GM12865 (cell line): ENCODE data around the gene ECD.
"Not testable (repeated sequence)": the region's sequence is repeated elsewhere in the genome, so short reads cannot be mapped to it uniquely, and the experiment has no call there.

Experiments
- DNase-seq: peaks from one replicate; pipeline ENCODE4 v3.0.0; 2010; ENCODE audit warnings: low read depth
- H3K4me3 ChIP-seq: 2 replicates; pipeline ENCODE4 v1.5.1; 2011; ENCODE audit warnings: mild to moderate bottlenecking, low read depth, low read length, control low read depth
- TF ChIP-seq, protein P1 (sequence below): IDR thresholded peaks from 2 replicates; pipeline ENCODE4 v1.5.1; 2011; ENCODE audit warnings: low read length, control low read depth, low read depth, inconsistent platforms; ENCODE audit not compliant: insufficient read depth; ENCODE audit errors: missing control alignments

ECD gene

DNA sequence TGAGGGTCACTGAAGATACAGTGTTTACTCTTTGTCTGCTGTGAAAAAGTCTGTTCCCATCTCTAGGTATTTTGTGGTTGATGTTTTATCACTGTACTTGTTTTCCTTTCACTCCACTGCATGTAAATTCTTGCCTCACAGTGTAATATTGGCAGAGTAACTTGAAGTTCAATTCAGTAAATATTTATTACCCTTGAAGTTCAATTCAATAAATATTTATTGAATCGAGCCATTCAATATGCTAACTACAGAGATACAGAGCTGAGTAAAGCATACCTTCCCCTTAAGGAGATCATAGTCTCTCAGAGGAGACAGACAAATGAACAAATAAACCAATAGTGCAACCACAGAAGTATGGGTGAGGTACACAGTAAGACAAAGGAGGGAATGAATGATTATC is 48.4 kb downstream of the ECD start:
- no peak overlapping the region for H3K4me3 ChIP-seq
- TF ChIP-seq, protein P1, sequence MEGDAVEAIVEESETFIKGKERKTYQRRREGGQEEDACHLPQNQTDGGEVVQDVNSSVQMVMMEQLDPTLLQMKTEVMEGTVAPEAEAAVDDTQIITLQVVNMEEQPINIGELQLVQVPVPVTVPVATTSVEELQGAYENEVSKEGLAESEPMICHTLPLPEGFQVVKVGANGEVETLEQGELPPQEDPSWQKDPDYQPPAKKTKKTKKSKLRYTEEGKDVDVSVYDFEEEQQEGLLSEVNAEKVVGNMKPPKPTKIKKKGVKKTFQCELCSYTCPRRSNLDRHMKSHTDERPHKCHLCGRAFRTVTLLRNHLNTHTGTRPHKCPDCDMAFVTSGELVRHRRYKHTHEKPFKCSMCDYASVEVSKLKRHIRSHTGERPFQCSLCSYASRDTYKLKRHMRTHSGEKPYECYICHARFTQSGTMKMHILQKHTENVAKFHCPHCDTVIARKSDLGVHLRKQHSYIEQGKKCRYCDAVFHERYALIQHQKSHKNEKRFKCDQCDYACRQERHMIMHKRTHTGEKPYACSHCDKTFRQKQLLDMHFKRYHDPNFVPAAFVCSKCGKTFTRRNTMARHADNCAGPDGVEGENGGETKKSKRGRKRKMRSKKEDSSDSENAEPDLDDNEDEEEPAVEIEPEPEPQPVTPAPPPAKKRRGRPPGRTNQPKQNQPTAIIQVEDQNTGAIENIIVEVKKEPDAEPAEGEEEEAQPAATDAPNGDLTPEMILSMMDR = no peak
- no peak for DNase-seq

DNA sequence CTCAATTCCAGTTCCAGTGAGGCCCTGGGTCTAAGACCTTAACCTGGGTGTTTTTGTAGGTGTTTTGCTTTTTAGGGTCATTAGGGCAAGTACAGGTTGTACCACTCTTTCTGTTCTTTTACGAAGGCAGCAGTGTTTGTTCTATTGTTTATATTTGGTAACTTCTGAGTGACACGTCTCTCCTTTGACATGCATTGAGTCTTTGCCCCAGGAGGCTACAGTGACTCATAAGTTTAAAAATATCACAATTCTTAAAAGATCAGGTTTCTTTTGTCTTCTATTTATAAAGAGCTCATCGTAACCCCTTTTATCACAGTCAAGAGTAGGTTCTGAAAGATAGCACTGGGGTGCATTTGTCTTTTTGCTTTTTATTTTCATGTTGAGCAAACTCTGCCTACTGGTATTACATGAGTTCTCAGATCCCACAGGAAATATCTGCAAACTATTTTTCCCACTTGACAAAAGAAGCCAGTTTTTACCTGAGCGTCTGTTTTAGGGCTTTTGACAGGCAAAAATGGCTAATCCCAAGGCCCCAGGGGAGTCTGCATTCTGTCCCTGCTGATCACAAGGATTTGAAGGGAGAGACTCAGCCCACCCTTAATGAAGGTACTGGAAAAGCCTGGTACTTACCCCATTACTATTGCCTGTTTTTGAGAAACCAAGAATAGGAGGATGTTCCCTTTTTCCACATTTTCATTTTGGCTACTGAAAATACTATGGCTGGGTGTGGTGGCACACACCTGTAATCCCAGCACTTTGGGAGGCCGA is 49.6 kb downstream of the ECD start:
- H3K4me3 ChIP-seq = peak overlapping the region; percentile 51
- DNase-seq = peak; percentile 81
- TF ChIP-seq, protein P1 = no peak

DNA sequence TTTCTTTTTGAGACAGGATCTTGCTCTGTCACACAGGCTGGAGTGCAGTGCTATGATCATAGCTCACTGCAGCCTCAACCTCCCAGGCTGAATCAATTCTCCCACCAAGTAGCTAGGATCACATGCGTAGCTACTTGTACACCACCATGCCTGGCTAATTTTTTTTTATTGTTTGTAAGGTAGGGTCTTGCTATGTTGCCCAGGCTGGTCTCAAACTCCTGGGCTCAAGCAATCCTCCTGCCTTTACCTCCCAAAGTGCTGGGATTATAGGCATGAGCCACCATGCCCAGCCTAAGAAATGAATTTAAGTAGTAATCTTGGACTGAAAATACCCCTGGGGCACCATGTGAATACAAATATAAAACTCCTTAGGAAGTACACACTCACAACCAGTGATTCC is 51.8 kb downstream of the ECD start:
- TF ChIP-seq, protein P1 = no peak
- H3K4me3 ChIP-seq = no peak overlapping the region
- DNase-seq = no peak

DNA sequence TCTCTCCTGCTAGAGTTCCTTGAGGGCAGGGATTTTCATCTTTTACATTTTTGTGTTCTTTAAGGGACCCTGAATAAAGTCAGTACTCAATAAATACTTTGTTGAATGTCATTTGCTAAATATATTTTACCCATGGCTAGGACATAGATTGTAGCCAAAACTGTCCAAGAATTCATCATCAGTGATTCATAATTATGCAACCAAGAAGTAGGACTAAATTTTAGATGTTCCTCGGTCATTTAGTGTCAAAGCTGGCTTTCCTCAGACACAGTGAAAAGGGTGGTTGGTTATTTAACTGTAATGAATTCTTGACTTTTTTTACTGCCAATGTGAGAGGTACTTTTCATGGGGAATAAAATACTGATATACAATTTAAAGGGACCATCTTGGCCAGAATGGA is 54.3 kb downstream of the ECD start:
- no peak overlapping the region for H3K4me3 ChIP-seq
- TF ChIP-seq, protein P1 = no peak
- no peak for DNase-seq

DNA sequence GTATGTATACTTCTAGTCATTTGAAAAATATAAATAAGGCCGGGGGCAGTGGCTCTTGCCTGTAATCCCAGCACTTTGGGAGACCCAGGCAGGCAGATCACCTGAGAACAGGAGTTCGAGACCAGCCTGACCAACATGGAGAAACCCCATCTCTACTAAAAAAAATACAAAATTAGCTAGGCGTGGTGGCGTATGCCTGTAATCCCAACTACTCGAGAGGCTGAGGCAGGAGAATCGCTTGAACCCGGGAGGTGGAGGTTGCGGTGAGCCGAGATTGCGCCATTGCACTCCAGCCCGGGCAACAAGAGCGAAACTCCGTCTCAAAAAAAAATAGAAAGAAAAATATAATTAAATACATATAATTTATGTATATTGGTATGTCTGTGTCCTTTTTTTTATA is 55.8 kb downstream of the ECD start:
- not testable (repeated sequence) for DNase-seq
- H3K4me3 ChIP-seq = peak overlapping the region; percentile 62; the same call in 1 of the 2 replicates

DNA sequence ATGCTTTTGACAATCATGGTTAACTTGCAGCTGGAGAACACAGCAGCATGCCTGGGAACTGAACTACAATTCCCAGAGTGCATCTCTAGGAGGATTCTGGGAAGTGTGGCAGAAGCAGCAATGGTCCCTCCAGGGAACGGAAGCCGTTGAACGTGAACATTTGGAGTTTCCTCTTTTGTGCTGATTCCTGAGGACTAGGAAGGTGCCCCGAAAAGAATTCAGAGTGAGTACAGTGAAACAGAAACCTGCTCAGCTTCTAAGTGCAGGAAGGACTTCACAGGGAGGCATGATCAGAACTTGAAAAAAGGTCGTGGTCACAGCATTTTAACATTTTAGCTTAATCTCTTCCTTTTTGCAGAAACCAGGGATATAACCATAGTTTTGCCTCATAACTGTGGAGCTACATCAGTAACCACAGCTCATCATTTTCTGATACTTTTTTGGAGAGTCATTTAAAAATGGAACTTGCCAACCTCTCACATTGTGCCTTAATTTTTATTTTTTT is 57.4 kb downstream of the ECD start, which contains the start of gene NUDT13:
Gene NUDT13, plus strand, starts transcription at position 111 of the 505 bp plus-strand sequence. CDS start 3,911 bp downstream, outside the sequence.
- TF ChIP-seq, protein P1 = no peak
- DNase-seq = peak; percentile 89
- H3K4me3 ChIP-seq = peak within 1 kb of the TSS; percentile 62

DNA sequence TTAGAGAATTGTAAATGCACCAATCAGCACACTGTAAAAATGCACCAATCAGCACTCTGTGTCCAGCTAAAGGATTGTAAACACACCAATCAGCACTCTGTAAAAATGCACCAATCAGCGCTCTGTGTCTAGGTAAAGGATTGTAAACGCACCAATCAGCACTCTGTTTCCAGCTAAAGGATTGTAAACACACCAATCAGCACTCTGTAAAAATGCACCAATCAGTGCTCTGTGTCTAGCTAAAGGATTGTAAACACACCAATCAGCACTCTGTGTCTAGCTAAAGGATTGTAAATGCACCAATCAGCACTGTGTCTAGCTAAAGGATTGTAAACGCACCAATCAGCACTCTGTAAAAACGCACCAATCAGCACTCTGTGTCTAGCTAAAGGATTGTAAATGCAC is 58.6 kb downstream of the ECD start:
- not testable (repeated sequence) for H3K4me3 ChIP-seq, DNase-seq

DNA sequence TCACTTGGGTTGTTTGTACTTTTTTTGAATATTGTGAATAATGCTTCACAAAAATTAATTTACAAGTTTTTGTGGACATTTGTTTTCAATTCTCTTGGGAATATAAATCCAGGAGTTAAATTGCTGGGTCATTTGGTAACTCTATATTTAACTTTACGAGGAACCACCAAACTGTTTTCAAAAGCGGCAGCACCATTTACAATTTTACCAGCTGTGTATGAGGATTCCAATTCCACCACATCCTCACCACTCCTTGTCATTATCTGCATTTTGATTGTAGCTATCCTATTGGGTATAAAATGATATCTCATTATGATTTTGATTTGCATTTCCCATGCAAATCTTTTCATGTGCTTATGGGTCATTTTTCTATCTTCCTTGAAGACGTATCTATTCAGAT is 61.5 kb downstream of the ECD start:
- TF ChIP-seq, protein P1 = no peak
- no peak for DNase-seq
- no peak overlapping the region for H3K4me3 ChIP-seq
